HG02943 (cell line): ENCODE measurements around the gene CBX4.
"Not testable (repeated sequence)": the region's sequence is repeated elsewhere in the genome, so short reads cannot be mapped to it uniquely, and the experiment has no call there.

ENCODE experiments used
- ATAC-seq: cut with Tn5 transposase; IDR thresholded peaks from one replicate; pipeline ENCODE4 v1.9.1; 2021; ENCODE audit warnings: mild to moderate bottlenecking, low read depth, moderate library complexity; ENCODE audit not compliant: unreplicated experiment

CBX4 gene

GRCh38 chr17:79861413-79862216 lies 22.4 kb upstream of the CBX4 start:
- ATAC-seq, result no peak

- ATAC-seq, result no peak
Observed at GRCh38 chr17:79859676-79860615, 20.7 kb upstream of the CBX4 start.

GRCh38 chr17:79857095-79857494 lies 17.9 kb upstream of the CBX4 start:
- ATAC-seq, result no peak

- ATAC-seq, result no peak
Observed at GRCh38 chr17:79855331-79856124, 16.3 kb upstream of the CBX4 start.

- no peak for ATAC-seq
Observed at GRCh38 chr17:79854080-79855060, 15.1 kb upstream of the CBX4 start.

GRCh38 chr17:79853168-79853567 lies 13.9 kb upstream of the CBX4 start:
- not testable (repeated sequence) for ATAC-seq

GRCh38 chr17:79852748-79853147 lies 13.5 kb upstream of the CBX4 start:
- ATAC-seq, result no peak

GRCh38 chr17:79851461-79851817 lies 12.2 kb upstream of the CBX4 start:
- ATAC-seq, result no peak

GRCh38 chr17:79850571-79851460 lies 11.6 kb upstream of the CBX4 start:
- no peak for ATAC-seq

GRCh38 chr17:79849953-79850352 lies 10.7 kb upstream of the CBX4 start:
- ATAC-seq, result no peak

- no peak for ATAC-seq
Observed at GRCh38 chr17:79848370-79848766, 9.1 kb upstream of the CBX4 start.

- ATAC-seq, result no peak
Observed at GRCh38 chr17:79847698-79848369, 8.6 kb upstream of the CBX4 start.

GRCh38 chr17:79845601-79845949 lies 6.3 kb upstream of the CBX4 start:
- ATAC-seq, result no peak

- ATAC-seq, result no peak
Observed at GRCh38 chr17:79844869-79845600, 5.8 kb upstream of the CBX4 start.

GRCh38 chr17:79843816-79844800 lies 4.9 kb upstream of the CBX4 start:
- no peak for ATAC-seq

- ATAC-seq, result no peak
Observed at GRCh38 chr17:79843474-79843815, 4.2 kb upstream of the CBX4 start.
